CD1c-positive myeloid dendritic cell (primary cell): ENCODE results near the gene THSD7B.

Experiments used
- DNase-seq: peaks from one replicate; pipeline ENCODE4 v3.0.0-alpha.2; 2016; ENCODE audit errors: extremely low spot score

The THSD7B gene

GRCh38 chr2:137380610-137381009, 615.3 kb downstream of the THSD7B start:
- no peak for DNase-seq

- DNase-seq = no peak
Measured at GRCh38 chr2:137381731-137382130, 616.4 kb downstream of the THSD7B start.

- DNase-seq = no peak
Measured at GRCh38 chr2:137383391-137383790, 618.0 kb downstream of the THSD7B start.

- no peak for DNase-seq
Measured at GRCh38 chr2:137387044-137387443, 621.7 kb downstream of the THSD7B start.

- no peak for DNase-seq
Measured at GRCh38 chr2:137405496-137405895, 640.2 kb downstream of the THSD7B start.

GRCh38 chr2:137411585-137411984, 646.2 kb downstream of the THSD7B start:
- no peak for DNase-seq

GRCh38 chr2:137420744-137421143, 655.4 kb downstream of the THSD7B start:
- DNase-seq = no peak

GRCh38 chr2:137435162-137435561, 669.8 kb downstream of the THSD7B start:
- DNase-seq = no peak

GRCh38 chr2:137437386-137437785, 672.0 kb downstream of the THSD7B start:
- no peak for DNase-seq

GRCh38 chr2:137444970-137445369, 679.6 kb downstream of the THSD7B start:
- no peak for DNase-seq

GRCh38 chr2:137449454-137449853, 684.1 kb downstream of the THSD7B start:
- no peak for DNase-seq

GRCh38 chr2:137454886-137455285, 689.5 kb downstream of the THSD7B start:
- DNase-seq = no peak

- no peak for DNase-seq
Measured at GRCh38 chr2:137467246-137467862, 702.0 kb downstream of the THSD7B start.

GRCh38 chr2:137493261-137493660, 727.9 kb downstream of the THSD7B start:
- no peak for DNase-seq

GRCh38 chr2:137500599-137500998, 735.3 kb downstream of the THSD7B start:
- DNase-seq = no peak

- no peak for DNase-seq
Measured at GRCh38 chr2:137507237-137507636, 741.9 kb downstream of the THSD7B start.

- no peak for DNase-seq
Measured at GRCh38 chr2:137508739-137509384, 743.5 kb downstream of the THSD7B start.

- DNase-seq = no peak
Measured at GRCh38 chr2:137511526-137511925, 746.2 kb downstream of the THSD7B start.

GRCh38 chr2:137521653-137522619, 756.6 kb downstream of the THSD7B start:
- no peak for DNase-seq

GRCh38 chr2:137522620-137523011, 757.3 kb downstream of the THSD7B start:
- DNase-seq = no peak

GRCh38 chr2:137523931-137524330, 758.6 kb downstream of the THSD7B start:
- no peak for DNase-seq

GRCh38 chr2:137525132-137525531, 759.8 kb downstream of the THSD7B start:
- no peak for DNase-seq
